Naive B cell (primary cell): ENCODE measurements around the gene SHISAL2B. TPM values are rescaled to one million over a fixed set of nuclear protein-coding genes. Genes with fewer than 3 reads are reported as not detected.
"Not testable (repeated sequence)": the region's sequence is repeated elsewhere in the genome, so short reads cannot be mapped to it uniquely, and the experiment has no call there.

ENCODE experiments used
- ATAC-seq, 2 donors: fragments of 150-1000 bp; cut with Tn5 transposase; 2 replicates each; pipeline ENCODE4 v1.10.0; 2021; ENCODE audit warnings: low read depth in 2 of 2, mild to moderate bottlenecking in 2 of 2, moderate library complexity in 2 of 2
- DNase-seq: peaks from one replicate; pipeline ENCODE4 v3.0.0; 2022
- H3K27ac Mint-ChIP-seq, 6 donors: one replicate each; pipeline ENCODE4 v1.8.0; 2020 to 2022; ENCODE audit warnings: mild to moderate bottlenecking in 6 of 6, mixed read lengths in 6 of 6, moderate library complexity in 5 of 6, inconsistent platforms in 2 of 6
- H3K27me3 Mint-ChIP-seq, 3 donors: one replicate each; pipeline ENCODE4 v1.8.0; 2021 to 2022; ENCODE audit warnings: mixed read lengths in 3 of 3, mild to moderate bottlenecking in 1 of 3
- H3K36me3 Mint-ChIP-seq, 2 donors: one replicate each; pipeline ENCODE4 v1.8.0; 2020 to 2022; ENCODE audit warnings: mixed read lengths in 2 of 2, inconsistent platforms in 1 of 2, mild to moderate bottlenecking in 1 of 2
- H3K4me1 Mint-ChIP-seq, 3 donors: one replicate each; pipeline ENCODE4 v1.8.0; 2020 to 2022; ENCODE audit warnings: mixed read lengths in 3 of 3, inconsistent platforms in 1 of 3, mild to moderate bottlenecking in 1 of 3, moderate library complexity in 1 of 3
- H3K4me3 Mint-ChIP-seq, 8 donors: one replicate each; pipeline ENCODE4 v1.8.0; 2020 to 2022; ENCODE audit warnings: mild to moderate bottlenecking in 8 of 8, mixed read lengths in 8 of 8, moderate library complexity in 8 of 8, inconsistent platforms in 2 of 8
- H3K9me3 Mint-ChIP-seq, 7 donors: one replicate each; pipeline ENCODE4 v1.8.0; 2020 to 2022; ENCODE audit warnings: mixed read lengths in 7 of 7, mild to moderate bottlenecking in 5 of 7, inconsistent platforms in 2 of 7, moderate library complexity in 1 of 7
- polyA plus RNA-seq, 6 donors: library from polyadenylated mRNA; unstranded; fragments of 300-500 nt; fragmentation: Illumina TruSeq; gene quantifications; one replicate each; pipeline ENCODE4 v1.2.3, GENCODE V29; 2021; ENCODE audit warnings: low read depth in 6 of 6

The SHISAL2B gene
- not detected for polyA plus RNA-seq

DNA sequence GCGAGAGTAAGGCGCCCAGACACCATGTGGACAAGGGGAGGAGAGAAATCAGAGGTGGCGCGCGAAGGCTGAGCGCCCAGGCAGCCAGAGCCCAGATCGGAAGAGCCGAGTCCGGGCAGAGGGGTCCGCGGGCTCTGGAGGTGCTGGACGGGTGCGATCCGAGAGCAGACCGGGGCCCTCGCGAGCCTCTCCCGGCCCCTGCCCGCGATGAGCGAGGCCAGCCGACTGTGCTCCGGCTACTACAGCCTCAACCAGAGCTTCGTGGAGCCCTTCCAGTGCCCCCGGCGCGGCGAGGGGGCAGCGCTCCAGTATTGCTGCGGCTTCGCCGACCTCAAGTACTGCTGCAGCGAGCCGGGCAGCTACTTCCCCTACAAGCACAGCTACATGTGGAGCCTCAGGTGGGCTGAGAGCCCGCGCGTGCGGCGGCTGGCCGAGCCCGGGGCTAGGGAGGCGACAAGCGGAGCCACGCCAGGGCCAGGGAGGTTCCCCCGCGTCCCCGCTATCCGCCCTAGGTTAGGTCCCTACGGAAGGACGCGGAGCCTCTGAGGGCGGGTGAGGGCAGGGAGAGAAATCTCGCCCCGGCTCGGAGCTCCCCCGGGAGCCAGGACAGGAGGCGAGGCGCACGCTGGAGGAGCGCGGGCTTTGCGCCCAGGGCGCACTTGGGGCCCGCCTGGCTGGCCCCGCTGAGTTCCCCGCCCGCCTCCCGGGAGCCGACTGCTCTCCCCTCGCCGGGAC lies at the start of gene SHISAL2B:
SHISAL2B (plus strand) TSS at position 87 of the 735 bp plus-strand sequence; CDS start at position 208, 121 bp downstream.
- H3K27me3 Mint-ChIP-seq, result peaks cover 48 to 63% (median 48%) of the 10 kb centered on the region in 3 donors
- H3K4me3 Mint-ChIP-seq, result peak within 1 kb of the TSS in 6 of 8 donors; percentile 20 to 74 (median 62)
- H3K4me1 Mint-ChIP-seq, result peaks cover 5 to 9% (median 6%) of the 10 kb centered on the region in 3 donors
- no peak within 1 kb of the TSS for H3K27ac Mint-ChIP-seq
- peak; percentile 34 to 40 for ATAC-seq
- peaks cover 0 to 12% (median 2%) of the 10 kb centered on the region in 7 donors for H3K9me3 Mint-ChIP-seq
- no peak for DNase-seq
- H3K36me3 Mint-ChIP-seq, result no peaks in the 10 kb centered on the region

DNA sequence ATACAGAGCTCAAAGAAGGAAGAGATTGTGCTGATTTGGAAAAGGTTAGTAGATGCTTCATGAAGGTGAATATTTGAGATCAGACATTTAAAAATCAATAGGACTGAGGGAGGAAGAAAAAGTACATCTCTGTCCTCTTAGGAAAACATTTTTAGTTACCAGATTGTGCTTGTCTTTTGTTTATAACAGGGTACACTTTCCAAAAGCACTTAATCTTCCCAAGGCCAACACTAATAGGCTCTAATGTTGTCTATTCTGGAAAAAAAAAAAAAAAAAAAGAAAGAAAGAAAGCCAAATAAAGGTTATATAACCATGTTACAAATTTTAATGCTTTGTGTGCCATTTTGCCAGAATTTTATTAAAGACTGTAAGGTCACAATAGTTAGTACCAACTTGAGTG lies 45.5 kb upstream of the SHISAL2B start:
- H3K4me1 Mint-ChIP-seq, result no peaks in the 10 kb centered on the region
- ATAC-seq (no peak), DNase-seq (no peak)
- H3K9me3 Mint-ChIP-seq, result no peaks in the 10 kb centered on the region
- peaks cover 1 to 8% (median 4%) of the 10 kb centered on the region in 3 donors for H3K27me3 Mint-ChIP-seq
- H3K27ac Mint-ChIP-seq, result no peak overlapping the region
- H3K36me3 Mint-ChIP-seq, result no peaks in the 10 kb centered on the region
- no peak overlapping the region for H3K4me3 Mint-ChIP-seq

DNA sequence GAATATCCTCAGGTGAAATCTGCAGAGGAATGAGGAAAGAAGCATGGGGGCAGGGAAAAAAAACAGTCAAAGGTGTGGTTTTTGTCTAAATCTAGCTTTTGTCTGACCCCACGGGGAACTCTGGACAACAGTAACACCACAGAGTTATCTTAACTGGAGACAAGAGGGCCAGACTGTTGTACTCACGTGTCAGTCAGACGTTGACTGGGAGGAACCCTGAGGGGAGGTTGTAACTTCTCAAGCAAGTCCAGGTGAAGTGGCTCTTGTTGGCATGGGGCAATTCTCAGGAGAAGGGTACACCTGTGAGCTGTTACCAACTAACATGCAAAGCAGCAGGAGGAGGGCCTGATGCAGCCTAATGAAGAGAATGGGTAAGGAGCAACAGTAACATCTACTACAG lies 44.1 kb upstream of the SHISAL2B start:
- no peak overlapping the region for H3K4me3 Mint-ChIP-seq

GRCh38 chr5:64649512-64649911 lies 40.8 kb upstream of the SHISAL2B start:
- Mint-ChIP-seq H3K27ac (no peak overlapping the region), H3K9me3 (peaks cover 0 to 4% (median 3%) of the 10 kb centered on the region in 7 donors), H3K4me3 (no peak overlapping the region), H3K27me3 (peaks cover 0 to 12% (median 3%) of the 10 kb centered on the region in 3 donors), H3K36me3 (no peaks in the 10 kb centered on the region), H3K4me1 (no peaks in the 10 kb centered on the region)
- DNase-seq, result no peak
- ATAC-seq, result no peak

More for the DNA sequence above, 44.1 kb upstream of the SHISAL2B start:
- H3K4me1 Mint-ChIP-seq, result no peaks in the 10 kb centered on the region
- no peaks in the 10 kb centered on the region for H3K9me3 Mint-ChIP-seq
- H3K27me3 Mint-ChIP-seq, result peaks cover 0 to 12% (median 7%) of the 10 kb centered on the region in 3 donors
- no peak overlapping the region for H3K27ac Mint-ChIP-seq
- no peak for DNase-seq
- H3K36me3 Mint-ChIP-seq, result no peaks in the 10 kb centered on the region
- ATAC-seq, result no peak

DNA sequence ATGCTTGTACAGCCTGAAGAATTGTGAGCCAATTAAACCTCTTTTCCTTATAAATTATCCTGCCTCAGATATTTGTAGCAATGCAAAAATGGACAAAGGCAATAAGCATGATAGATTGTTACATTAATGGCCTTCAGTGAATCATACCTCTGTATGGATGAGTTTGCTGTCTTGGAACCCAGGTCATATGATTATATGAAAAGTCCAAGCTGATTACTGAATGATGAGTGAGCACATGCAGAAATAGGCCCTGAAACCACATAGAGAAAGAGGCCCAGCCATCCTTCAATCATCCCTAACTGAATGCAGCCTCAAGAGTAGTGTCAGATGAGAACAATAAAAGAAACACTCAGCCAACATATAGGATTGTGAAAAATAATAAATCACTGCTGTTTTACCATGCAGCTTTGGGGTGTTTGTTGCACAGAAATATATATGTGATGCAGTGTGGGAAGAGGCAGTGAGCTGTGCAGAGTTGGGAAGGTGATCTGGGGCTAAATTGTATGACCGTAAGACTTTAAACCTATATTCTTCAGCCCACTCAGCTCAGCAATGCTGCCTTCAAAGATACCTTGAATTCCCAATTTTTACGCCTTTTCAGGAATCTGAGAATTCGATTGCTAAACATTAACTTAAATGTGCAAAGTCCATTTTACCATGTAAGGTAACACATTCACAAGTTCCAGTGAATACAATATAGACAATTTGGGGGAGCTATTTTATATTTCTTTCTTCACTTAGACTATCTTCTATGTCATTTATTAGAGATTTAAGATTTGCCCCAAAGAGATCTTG lies 36.3 kb upstream of the SHISAL2B start:
- H3K4me3 Mint-ChIP-seq, result no peak overlapping the region
- H3K4me1 Mint-ChIP-seq, result no peaks in the 10 kb centered on the region
- no peak for DNase-seq
- peaks cover 0 to 11% (median 5%) of the 10 kb centered on the region in 3 donors for H3K27me3 Mint-ChIP-seq
- peaks cover 8 to 17% (median 9%) of the 10 kb centered on the region in 7 donors for H3K9me3 Mint-ChIP-seq
- H3K36me3 Mint-ChIP-seq, result no peaks in the 10 kb centered on the region
- no peak overlapping the region for H3K27ac Mint-ChIP-seq
- ATAC-seq, result no peak

- H3K4me3 Mint-ChIP-seq, result no peak overlapping the region
These were observed 35.8 kb upstream of the SHISAL2B start for GRCh38 chr5:64654561-64654938.

DNA sequence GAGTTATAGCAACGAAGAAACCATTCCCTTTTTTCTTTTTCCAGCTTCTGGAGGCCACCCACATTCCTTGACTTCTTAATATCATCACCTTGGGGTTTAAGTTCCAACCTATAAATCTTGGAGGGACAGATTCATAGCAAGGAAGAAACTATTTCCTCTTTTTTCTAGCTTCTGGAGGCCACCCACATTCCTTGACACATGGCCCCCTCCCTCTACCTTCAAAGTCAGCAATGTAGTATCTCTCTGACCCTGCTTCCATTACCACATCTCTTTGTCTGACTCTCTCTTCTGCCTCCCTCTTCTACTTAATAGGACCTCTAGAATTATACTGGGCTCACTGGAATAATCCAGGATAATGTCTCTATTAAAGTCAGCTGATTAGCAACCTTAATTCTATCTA lies 34.7 kb upstream of the SHISAL2B start:
- Mint-ChIP-seq H3K27me3 (peaks cover 0 to 8% (median 0%) of the 10 kb centered on the region in 3 donors), H3K9me3 (peaks cover 8 to 17% (median 9%) of the 10 kb centered on the region in 7 donors), H3K27ac (no peak overlapping the region), H3K4me3 (no peak overlapping the region), H3K4me1 (no peaks in the 10 kb centered on the region), H3K36me3 (no peaks in the 10 kb centered on the region)
- DNase-seq (no peak), ATAC-seq (no peak)

More at GRCh38 chr5:64654561-64654938, 35.8 kb upstream of the SHISAL2B start:
- Mint-ChIP-seq H3K27me3 (peaks cover 0 to 11% (median 5%) of the 10 kb centered on the region in 3 donors), H3K4me1 (no peaks in the 10 kb centered on the region), H3K36me3 (no peaks in the 10 kb centered on the region), H3K27ac (no peak overlapping the region), H3K9me3 (peaks cover 8 to 17% (median 9%) of the 10 kb centered on the region in 7 donors)
- no peak for DNase-seq
- no peak for ATAC-seq

DNA sequence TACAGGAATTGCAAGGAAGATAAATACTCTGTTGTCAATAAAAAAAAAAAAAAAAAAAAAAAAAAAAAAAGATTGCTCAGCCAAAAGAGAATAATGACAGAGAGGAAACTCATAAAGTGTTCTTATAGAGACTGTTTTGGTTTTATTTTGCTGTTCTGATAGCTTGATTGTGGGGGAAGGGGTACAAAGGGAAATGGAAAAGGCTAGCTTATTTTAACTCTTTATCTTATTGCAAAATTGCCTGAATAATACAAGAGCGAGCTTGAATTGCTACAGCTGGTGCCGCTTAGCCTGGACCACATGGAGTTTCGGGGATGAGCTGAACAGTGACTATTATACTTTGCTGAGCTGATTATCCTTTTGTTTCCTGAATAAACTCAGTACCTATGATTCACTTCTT lies 31.0 kb upstream of the SHISAL2B start:
- Mint-ChIP-seq H3K27me3 (peaks cover 0 to 9% (median 2%) of the 10 kb centered on the region in 3 donors), H3K4me3 (no peak overlapping the region), H3K9me3 (peaks cover 4 to 17% (median 6%) of the 10 kb centered on the region in 7 donors), H3K27ac (no peak overlapping the region), H3K4me1 (no peaks in the 10 kb centered on the region), H3K36me3 (no peaks in the 10 kb centered on the region)
- DNase-seq (no peak), ATAC-seq (no peak)

GRCh38 chr5:64663181-64663580 lies 27.1 kb upstream of the SHISAL2B start:
- H3K27me3 Mint-ChIP-seq, result peaks cover 4 to 10% (median 7%) of the 10 kb centered on the region in 3 donors
- not testable (repeated sequence) for H3K4me1 Mint-ChIP-seq, ATAC-seq

DNA sequence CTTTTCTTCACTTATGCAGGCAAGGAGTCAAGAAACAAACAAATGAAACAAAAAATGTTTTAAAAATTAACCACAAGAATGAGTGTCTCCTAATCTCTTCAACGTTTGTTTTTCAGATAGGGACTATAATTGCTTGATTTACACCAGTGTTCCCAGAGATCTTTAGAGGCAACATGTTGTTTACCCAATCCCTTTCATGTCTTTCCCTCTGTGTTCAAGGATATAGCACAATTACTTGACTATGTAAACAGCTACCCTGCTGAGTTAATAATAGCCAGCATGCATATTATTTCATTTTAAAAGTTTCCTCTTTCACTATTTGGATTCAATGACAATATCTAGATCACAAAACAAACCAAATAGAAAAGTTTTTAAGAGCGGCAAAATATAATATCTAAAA lies 25.1 kb upstream of the SHISAL2B start:
- no peak overlapping the region for H3K4me3 Mint-ChIP-seq
- peaks cover 3 to 17% (median 12%) of the 10 kb centered on the region in 3 donors for H3K27me3 Mint-ChIP-seq
- H3K36me3 Mint-ChIP-seq, result no peaks in the 10 kb centered on the region
- H3K4me1 Mint-ChIP-seq, result no peaks in the 10 kb centered on the region
- DNase-seq (no peak), ATAC-seq (no peak)
- no peak overlapping the region for H3K27ac Mint-ChIP-seq
- H3K9me3 Mint-ChIP-seq, result peaks cover 0 to 4% (median 0%) of the 10 kb centered on the region in 7 donors

More at GRCh38 chr5:64663181-64663580, 27.1 kb upstream of the SHISAL2B start:
- H3K9me3 Mint-ChIP-seq, H3K36me3 Mint-ChIP-seq, H3K4me3 Mint-ChIP-seq, H3K27ac Mint-ChIP-seq, DNase-seq: not testable (repeated sequence)

DNA sequence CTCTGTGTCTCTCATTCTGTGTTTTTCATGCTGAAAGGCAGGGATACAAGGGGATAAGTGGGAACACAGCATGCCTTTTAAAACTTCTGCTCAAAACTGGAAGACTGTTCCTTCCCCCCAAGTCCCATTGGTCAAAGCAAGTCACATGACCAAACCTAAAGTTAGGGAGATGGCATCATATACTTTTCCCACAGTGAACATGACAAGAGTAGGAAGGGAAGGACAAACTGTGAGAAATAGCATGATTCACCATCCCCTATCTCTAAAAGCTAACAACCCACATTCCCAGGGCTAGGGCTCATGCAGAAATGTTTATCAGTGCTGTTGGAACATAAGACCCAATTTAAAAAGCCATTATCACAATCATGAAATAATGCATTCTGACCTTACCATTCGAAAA lies 24.2 kb upstream of the SHISAL2B start:
- ATAC-seq (no peak), DNase-seq (no peak)
- H3K27ac Mint-ChIP-seq, result no peak overlapping the region
- no peak overlapping the region for H3K4me3 Mint-ChIP-seq
- no peaks in the 10 kb centered on the region for H3K36me3 Mint-ChIP-seq
- H3K27me3 Mint-ChIP-seq, result peaks cover 3 to 18% (median 18%) of the 10 kb centered on the region in 3 donors
- peaks cover 0 to 4% (median 0%) of the 10 kb centered on the region in 7 donors for H3K9me3 Mint-ChIP-seq
- no peaks in the 10 kb centered on the region for H3K4me1 Mint-ChIP-seq

DNA sequence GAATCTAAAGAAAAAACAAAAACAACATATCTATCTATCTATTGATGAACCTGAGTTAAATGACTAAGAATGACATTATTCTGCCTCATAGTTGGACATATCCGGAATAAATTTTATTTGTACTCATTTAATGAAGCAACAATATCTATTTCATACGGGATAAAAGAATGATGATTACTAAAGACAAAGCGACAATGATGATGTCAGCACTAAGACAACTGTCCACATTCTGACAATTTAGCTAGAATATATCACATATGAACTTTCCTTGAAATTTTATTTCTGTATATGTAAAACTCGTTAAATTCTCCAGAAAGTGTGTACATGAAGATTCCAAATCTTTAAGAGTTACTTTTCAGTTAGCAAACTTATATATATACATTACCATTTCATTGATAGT lies 23.2 kb upstream of the SHISAL2B start:
- no peak overlapping the region for H3K27ac Mint-ChIP-seq
- H3K4me1 Mint-ChIP-seq, result no peaks in the 10 kb centered on the region
- H3K27me3 Mint-ChIP-seq, result peaks cover 3 to 26% (median 24%) of the 10 kb centered on the region in 3 donors
- DNase-seq, result no peak
- no peak for ATAC-seq
- peaks cover 0 to 7% of the 10 kb centered on the region in 2 donors for H3K36me3 Mint-ChIP-seq
- H3K9me3 Mint-ChIP-seq, result peaks cover 0 to 10% (median 2%) of the 10 kb centered on the region in 7 donors
- no peak overlapping the region for H3K4me3 Mint-ChIP-seq

DNA sequence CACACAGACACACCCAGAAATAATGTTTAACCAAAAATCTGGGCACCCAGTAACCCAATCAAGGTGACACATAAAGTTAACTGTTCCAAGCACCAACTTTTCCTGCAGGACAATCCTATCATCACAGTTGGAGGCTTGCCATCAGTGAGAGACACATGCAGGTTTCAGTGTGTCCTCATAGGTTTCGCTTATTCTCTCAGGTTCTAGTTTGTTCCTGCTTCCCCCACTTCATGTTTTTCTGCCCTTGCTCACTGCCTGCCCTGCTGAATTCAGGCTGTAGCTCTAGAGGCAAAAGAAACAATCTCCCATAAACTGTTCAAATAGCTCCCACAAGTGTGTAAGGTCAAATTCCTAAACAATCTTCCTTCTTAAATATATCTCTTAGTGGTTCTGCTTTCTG lies 20.0 kb upstream of the SHISAL2B start:
- Mint-ChIP-seq H3K9me3 (peaks cover 0 to 10% (median 3%) of the 10 kb centered on the region in 7 donors), H3K4me1 (no peaks in the 10 kb centered on the region), H3K27me3 (peaks cover 5 to 33% (median 28%) of the 10 kb centered on the region in 3 donors), H3K4me3 (no peak overlapping the region), H3K36me3 (peaks cover 0 to 7% of the 10 kb centered on the region in 2 donors), H3K27ac (no peak overlapping the region)
- ATAC-seq (no peak), DNase-seq (no peak)
